GM12872 (cell line): Measurements from ENCODE around the gene MLLT6.

ENCODE experiments used
- TF ChIP-seq, protein P1 (sequence below): IDR thresholded peaks from 3 replicates; pipeline ENCODE4 v1.5.1; 2011; ENCODE audit warnings: low read depth, mild to moderate bottlenecking, low read length, moderate library complexity; ENCODE audit not compliant: insufficient read depth

The MLLT6 gene

GRCh38 chr17:38768417-38768816, 63.3 kb downstream of the MLLT6 start:
- TF ChIP-seq, protein P1, sequence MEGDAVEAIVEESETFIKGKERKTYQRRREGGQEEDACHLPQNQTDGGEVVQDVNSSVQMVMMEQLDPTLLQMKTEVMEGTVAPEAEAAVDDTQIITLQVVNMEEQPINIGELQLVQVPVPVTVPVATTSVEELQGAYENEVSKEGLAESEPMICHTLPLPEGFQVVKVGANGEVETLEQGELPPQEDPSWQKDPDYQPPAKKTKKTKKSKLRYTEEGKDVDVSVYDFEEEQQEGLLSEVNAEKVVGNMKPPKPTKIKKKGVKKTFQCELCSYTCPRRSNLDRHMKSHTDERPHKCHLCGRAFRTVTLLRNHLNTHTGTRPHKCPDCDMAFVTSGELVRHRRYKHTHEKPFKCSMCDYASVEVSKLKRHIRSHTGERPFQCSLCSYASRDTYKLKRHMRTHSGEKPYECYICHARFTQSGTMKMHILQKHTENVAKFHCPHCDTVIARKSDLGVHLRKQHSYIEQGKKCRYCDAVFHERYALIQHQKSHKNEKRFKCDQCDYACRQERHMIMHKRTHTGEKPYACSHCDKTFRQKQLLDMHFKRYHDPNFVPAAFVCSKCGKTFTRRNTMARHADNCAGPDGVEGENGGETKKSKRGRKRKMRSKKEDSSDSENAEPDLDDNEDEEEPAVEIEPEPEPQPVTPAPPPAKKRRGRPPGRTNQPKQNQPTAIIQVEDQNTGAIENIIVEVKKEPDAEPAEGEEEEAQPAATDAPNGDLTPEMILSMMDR, result no peak

DNA sequence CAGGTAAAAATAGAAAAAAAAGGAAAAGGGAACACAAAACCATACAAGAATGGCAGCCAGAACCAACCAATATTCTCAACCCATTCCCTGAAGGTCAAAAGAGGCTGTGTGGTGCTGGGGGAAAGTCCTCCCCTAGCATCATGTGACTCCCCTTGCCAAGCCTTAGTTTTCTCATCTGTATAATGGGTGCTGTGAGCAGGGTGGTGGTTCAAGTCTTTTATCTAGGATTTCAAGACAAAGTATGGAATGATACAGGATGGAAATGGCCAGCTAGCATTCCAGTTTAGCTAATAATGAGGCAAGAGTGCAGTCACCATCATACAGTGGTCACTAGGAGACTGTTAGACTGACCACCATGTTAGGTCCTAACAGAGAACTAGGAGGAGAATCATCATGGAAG, 68.2 kb downstream of the MLLT6 start:
- TF ChIP-seq, protein P1, result no peak

GRCh38 chr17:38777641-38778250, 72.7 kb downstream of the MLLT6 start:
- TF ChIP-seq, protein P1, result no peak
